Measurements from ENCODE around the gene FAAP100.

FAAP100 gene

DNA sequence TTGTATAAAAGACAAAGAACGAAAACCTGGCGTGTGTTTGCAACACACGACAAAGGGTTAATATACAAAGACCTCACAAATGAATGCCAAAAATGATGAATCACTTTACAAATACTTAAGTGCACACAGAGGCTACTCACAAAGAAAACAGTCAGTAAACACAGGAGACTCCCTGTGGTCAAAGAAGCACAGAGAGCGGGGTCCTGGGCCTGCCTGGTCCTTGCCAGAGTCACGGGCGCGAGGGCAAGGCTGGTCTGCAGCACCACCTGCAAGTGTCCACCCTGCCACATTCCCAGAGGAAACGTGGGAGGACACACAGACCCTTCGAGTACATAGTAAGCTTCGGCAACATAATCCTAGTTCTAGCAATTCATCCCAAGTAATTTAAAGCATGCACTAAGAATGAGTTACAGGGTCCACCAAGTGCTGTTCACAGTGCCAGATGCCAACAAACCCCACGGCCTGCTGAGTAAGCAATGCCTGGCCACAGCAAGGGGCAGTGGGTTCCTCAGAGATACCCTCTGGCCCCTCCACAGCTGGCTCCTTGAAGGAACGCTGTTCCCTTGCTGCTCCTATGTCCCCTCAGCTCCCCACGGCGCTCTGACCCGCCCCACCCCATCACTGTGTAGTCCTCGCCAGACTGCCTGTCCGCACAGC lies 24.6 kb upstream of the FAAP100 start:
- no peak for DNase-seq

DNA sequence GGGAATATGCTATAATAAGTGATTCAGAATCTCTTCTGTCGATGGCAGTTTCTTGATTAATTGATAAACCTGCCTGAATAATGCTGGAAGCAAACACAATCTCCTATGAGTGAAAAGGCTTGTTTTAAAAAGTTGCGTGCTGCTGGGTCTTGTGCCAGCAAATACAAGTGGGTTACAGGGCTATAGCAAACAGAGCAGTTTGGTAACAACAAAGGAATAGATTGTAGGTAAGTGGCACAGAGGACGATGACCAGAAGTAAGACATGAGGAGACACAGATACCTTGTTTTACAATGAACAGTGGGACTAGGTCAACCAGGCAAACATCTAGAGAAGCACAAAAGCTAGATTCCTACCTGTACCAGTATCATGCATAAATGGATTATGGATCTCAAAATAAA lies 23.7 kb upstream of the FAAP100 start:
- no peak for DNase-seq

DNA sequence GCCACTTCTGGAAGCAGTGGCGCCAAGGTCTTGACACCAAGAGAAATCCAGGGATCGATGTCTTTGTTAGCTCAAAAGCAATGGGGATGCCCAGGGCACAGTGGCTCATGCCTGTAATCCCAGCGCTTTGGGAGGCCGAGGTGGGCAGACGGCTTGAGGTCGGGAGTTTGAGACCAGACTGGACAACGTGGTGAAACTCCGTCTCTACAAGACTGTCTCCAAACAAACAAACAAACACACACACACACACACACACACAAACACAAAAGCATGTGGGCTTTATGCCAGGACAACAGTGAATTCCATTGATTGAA lies 22.4 kb upstream of the FAAP100 start:
- DNase-seq, result no peak

DNA sequence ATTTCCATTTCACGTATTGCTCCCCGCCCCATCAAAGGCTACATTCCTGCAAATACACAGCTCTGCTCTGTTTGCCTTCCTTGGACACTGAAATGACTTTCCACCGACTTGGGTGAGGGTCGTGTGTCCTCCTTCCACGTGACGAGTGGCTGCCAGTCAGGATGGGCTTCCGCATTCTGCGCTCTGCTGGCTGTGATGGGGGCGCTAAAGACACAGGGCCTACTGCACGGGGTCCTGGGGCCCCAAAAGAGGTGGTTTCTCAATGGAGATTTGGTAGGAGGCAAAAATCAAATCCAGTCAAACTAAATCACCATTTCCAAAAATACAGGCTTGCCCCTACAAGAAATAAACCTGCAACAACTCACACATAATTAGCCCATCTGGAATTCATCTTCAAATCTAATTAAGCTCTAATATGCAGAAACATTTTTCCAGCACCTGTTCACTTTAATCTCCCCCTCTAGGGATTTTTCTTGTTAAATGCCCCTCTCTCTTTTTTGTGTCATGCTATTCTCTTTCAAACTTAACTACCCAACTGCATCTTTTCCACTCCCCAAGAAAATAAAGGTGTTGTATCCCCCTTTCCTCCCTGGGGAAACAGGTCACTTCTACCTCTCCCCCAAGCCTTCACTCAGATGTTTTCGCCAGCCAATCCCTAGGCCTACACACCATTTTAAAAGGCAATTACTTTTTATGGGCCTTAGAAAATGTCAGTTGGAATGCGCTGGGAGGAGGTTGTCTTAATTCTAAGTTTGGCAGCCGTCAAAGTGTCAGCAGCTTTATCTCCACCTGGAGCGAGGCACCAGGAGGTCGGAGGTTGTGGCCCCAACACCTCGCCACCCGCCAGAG lies 21.9 kb upstream of the FAAP100 start:
- DNase-seq, result no peak

DNA sequence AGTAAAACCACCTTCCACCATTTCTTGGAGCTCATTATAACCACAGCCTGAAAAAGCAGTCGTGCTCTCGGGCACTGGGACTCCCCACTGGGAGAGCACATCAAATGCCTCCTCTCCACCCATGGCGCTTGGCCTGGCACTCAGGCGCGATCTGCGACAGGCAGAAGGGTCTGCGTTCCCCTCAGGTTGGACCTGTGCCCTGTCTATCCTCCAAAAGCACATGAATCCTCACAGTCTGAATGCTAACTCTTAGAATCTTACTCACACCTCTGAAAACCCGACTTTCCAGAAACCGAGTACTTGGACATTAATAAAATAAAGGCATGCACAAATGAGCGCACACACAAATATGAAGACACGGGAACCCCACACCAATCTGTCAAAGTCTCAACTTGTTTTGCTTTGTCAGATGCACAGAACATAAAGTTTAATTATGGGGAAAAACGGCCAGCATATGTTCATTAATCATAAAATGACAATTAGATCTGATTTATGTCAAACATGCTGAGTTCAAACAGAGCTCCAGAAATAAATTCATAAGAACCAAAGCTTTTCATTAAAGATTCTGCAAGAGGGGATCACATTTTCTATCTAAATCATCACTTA lies 20.5 kb upstream of the FAAP100 start:
- DNase-seq, result no peak

DNA sequence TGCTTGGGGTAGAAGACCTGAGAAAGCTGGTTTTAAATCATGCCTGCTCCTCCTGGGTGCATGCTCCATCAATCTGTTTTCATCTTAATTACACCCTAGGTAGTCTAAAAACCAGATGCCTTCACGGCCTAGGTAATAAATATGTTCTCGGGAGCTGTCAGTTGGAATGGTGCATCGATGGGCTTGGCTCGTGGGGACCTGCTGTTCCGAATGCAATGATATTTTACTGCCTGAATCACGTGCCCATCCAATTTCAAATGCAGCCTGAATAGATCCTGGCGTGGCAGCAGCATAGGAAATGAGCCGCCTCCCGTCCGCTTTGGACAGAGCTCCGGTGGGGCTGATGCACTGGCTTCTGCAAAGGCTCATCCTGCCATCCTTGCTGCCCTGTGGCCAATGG lies 18.8 kb upstream of the FAAP100 start:
- no peak for DNase-seq

DNA sequence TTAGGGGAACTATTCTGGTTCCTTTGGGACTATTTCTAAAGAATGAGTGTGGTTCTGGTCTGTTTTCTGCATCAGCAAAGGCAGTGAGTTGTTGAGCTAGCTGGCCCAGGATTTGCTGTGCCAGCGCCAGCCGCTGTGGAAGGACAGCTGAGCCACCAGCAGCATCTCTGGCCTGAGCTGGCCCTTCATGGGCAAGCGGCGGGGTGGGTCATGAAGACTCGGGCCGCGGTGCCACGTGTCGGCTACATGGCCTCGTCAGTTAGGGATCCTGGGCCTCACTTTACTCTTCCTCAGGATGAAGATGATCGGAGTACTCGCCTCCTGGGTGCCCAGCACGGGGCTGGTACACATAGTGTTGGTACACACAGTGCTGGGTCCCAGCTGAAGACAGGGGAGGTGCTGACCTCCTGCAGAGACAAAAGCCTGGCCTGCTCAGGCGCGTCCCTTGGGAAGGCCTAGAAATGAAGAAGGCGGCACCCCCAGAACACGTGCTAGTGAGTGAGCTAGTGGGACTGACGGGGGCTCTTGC lies 17.9 kb upstream of the FAAP100 start:
- no peak for DNase-seq

DNA sequence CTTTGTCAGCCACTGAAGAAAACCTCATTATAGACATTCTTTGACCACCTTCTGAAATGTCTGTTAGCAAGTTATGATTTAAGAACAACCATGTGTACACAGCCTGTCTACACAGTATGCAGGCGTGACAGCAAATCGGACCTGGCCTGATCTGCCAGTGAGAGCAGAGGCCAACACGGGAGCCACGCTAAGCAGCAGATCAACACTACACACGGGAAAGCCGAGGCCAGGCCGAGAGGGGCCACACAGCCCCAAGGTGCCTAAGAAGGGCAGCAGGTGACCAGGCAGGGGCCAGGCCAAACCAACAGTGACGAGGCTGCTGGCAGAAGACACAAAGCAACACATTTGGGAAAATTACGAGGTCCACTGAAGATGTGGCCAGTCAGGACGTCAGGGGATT lies 16.3 kb upstream of the FAAP100 start:
- no peak for DNase-seq

DNA sequence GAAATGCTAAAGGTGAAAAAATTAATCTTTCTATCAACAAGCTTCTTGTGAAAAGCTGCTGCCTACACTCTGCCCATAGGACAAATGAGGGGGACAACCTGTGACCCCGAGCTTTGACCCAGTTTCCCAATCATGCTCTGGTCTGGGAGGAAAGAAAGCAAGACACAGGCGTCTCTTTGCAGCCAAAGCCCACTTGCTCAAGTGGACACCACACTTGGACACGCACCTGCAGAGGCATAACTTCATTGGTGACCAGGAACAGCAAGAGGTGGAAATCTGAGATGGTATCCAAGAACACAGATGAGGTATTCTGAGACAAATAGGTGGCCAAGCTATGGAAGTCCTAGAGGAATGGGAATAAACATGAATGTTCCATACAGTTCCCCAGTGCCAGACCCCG lies 15.0 kb upstream of the FAAP100 start:
- no peak for DNase-seq

DNA sequence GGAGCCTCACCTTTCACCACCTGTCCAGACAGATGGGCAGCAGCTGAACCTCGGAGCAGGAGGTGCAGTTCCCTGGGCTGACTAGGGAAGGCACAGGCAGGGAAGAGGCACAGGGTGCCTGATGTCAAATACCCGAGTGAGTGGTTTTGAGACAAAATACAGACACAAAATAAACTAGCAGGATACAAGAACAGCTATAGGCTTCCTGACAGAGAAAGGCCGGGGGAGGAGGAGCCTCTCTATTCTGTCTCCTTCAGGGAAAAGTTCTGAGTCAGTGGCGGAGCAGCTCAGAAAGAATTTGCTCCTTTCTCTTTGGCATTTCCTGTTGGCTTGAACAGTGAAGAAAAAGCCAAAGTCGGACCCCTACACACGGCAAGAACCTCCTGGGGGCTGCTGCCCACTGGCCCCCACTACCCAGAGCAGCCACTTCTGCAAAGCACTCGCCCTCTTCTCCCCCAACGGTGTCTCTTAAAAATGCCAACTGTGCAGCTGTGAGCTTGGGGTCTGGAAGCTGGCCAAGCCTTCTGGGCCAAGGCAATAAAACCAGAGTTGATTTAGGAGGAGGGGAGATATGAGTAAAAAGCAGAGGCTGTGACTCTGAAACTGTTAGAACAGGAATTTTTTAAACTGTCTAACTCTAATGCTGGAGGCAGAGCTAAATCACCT lies 14.4 kb upstream of the FAAP100 start:
- no peak for DNase-seq

DNA sequence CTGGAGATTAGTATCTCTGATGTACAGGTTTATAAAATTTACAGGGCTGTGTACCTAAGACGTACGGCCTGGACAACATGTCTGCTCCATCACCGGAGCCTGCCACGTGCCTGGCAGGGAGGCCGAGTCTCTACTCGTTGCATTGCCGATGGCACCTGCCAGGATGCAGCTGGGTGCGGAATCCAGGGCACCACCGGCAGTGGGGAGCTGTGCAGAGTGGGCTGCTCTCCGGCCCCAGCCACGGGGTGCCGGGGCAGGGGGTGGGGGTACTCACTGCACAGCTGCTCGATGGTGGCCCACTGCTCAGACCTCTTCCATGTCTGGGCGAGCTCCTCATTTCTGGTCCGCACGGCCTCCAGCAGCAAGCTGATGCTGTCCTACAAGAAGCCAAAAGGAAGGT lies 13.1 kb upstream of the FAAP100 start:
- no peak for DNase-seq

DNA sequence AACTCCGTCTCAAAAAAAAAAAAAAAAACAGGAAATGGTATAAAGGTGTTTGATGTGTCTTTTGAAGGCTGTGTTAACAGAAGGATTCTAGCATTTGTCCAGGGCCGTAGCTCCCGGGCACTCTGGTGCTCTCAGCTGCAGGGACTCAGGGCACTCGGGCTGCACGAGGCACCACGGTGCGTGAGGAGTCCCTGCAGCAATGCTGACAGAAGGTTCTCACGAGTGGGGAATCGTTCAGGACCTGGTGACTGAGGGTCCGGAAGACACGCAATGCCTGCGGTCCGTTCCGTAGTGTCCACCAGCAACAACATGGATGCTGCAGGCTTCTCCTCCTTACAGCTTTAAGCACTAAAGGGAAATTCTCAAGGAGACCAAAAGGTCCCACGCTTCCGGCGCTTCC lies 12.6 kb upstream of the FAAP100 start:
- no peak for DNase-seq

DNA sequence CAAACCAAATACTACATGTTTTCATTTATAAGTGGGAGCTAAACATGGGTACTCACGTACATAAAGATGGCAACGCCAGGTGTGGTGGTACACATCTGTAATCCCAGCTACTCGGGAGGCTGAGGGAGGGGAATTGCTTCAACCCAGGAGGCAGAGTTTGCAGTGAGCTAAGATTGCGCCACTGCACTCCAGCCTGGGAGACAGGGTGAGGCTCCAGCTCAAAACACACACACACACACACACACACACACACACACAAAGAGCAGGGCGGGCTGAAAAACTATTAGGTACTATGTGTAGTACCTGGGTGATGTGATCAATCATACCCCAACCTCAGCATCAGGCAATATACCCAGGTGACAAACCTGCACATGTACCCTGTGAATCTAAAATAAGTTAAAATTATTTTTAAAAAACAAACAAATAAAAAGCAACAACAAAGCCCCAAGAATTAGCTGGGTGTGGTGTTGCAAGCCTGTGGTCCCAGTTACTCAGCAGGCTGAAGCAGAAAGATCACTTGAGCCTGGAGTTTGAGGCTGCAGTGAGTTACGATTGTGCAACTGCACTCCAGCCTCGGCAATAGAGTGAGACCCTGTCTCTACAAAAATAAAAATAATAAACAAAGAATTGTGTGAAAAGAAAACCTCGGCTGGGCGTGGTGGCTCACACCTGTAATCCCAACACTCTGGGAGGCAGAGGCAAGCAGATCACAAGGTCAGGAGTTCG lies 11.9 kb upstream of the FAAP100 start:
- no peak for DNase-seq

DNA sequence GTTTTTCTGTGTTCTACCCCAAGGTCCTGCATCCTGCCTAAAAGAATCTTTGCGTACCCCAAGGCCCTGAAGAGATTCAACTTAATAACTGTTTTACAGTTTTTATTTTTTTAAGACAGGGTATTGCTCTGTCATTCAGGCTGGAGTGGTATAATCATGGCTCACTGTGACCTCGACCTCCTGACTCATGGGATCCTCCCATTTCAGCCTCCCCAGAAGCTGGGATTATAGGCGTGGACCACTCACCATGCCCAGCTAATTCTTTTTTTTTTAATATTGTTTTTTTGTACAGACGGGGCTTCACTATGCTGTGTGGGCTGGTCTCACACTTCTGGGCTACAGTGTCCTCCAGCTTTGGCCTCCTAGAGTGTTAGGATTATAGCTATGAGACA lies 9.3 kb upstream of the FAAP100 start:
- DNase-seq, result no peak

DNA sequence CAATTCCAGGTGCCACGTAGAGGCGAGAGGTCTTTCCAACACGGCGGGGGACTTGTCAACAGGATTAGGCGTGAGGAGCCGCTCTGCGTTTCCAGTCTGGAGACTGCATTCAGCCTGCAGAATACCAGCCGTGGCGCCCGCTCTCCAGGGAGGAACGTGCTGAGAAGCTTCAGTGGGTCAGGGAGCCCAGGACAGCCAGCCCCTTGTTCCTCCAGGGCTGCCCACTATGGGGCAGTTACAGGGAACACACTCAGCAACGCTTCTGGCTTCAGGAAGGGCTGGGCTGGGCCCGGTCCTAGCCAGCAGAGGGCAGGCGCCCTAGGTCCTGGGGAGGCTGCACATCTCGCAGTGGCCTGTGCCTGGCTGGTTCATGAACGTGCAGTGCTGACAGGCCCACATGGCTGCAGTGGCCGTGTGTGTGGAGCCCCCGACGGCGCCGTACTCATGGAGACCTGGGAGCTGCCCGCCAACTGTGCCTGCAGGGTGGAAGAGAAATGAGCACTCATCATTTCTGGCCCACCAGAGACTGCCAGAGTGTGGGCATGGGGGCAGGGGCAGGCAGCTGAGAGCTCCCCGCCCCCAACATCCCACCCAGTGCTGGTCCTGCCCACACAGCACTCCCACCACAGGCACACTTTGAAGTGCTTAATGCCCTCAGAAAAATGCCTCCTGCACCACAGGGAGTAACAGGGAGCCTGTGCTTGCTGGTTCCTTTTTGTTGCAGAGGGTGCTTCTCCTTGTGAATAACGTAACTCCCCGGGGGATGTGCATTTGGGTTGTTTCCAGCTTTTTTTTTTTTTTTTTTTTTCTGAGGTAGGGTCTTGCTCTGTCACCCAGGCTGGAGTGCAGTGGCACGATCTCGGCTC lies 7.0 kb upstream of the FAAP100 start:
- DNase-seq, result no peak

DNA sequence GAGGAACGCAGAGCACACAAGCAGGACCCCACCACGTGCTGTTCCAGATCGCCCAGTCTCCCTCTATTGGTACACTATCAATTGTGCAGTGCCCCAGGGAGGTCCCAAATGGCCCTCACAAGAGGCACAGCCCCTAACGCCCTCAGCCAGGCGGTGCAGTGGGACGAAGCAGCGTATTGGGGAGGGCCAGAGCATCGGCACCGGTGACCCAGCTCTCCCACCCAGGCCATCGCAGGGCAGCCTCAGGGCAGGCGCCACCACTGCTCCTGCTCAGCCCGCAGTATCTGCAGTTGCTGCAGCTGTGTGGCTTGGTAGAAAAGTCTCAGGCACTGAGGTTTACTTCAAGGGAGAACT lies 5.9 kb upstream of the FAAP100 start:
- no peak for DNase-seq

DNA sequence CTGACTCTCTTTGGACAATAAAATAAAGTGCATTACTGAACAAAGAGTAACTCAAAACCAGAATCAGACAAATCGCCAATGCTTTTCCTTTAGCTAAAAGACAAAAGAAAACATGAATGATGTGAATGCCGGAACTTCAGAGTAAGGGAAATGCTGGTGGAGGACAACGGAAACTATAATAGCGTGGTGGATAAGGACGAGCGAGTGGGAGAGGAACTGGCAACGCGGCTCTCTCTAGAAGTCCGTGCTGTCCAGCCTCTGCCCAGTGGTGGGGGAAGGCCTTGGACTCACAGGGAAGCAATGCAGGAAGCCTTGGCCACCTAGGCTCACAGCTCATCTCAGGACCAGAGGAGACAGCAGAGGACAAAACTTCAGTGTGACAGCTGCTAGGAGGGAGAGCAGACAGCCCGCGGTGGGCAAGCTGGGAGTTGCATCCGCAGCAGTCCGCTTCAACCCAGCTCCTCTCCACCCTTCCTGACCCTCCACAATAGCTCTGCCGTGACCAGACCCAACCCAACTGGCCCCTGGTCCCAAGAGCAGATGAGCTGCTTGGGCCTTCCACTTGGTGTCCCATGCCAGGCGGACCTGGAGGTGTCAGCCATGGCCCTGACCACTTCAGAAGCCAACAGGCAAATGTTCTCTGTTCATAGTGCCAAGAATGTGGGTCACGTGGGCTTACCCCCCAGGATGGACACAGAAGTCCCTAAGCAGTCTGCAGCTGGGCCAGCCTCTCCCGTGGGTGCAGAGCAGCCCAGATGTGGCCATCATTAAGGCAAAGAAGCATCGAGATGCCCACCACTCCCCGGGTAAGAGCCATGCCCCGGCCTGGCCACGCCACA lies 5.3 kb upstream of the FAAP100 start:
- no peak for DNase-seq

DNA sequence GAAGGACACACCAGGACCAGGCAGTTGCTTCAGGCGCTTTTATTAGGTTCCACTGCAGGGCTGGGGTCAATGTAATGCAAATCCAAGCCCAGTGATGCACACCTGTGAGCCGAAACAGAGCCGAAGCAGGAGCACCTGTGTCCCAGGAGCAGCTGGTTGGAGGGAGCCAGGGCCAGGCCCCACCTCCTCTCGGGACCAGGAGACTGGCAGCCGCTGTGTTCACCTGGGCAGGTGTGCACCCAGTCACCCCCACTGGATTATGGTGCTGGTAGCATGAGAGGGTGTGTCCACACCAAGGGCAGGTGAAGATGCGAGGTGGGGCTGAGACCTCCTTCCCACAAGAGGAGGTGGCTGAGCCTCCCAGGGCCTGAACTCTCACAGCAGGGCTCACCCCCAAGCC lies 4.7 kb upstream of the FAAP100 start:
- no peak for DNase-seq

DNA sequence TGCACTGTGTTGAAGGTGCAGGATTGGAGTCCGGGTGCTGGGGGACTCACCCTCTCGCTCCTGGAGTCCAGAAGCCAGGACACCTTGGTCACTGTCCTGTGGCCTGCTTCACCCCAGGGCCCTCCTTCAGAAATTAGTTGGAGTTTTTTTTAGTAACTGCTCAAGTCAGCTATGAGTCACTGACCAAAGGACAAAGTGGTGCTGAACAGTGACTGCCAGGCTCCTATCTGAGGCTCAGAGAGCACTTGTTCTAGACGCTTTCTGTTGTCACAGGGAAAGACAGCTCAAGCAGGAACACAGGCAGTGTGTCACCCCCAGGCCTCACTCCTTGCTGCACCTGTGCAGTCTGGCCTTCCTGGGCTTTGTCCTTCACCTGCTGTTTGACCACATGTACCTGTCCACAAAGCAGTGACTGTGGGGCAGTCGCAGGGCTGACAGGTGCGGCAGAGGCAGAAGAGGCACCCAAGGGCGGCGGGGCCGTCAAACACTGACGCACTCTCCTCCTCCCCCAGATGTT lies 4.1 kb upstream of the FAAP100 start:
- DNase-seq, result no peak

DNA sequence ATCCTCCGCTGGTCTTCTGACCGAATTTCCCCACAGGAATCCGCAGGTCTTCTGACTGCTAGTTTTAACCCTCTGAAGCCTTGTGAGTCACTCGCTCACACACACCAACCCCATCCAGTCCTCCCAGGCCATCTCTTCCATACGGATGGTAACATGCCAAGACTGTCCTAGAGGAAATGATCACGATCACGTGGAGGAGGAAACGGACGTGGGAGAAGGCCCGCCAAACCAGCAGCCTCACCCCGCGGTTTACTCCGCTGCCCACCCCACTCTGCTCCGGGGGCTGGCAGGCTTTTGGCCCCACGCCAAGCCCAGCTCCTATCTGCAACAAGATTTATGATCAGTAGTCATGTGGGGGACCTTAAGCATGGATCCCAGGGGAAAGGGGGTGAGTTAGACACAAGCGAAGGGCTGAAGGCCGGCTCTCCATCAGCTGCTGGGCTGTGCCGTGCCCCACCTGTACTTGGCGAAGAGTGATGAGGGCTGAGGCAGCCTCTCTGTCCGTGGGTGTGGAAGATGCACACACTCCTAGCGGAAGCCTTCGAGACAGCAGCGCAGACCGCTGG lies 1.5 kb upstream of the FAAP100 start:
- peak; percentile 72 for DNase-seq
